ENCODE data around the gene C14orf93. TPM values are rescaled to one million over a fixed set of nuclear protein-coding genes. Genes with fewer than 3 reads are reported as not detected.

Gene C14orf93
- total RNA-seq, 1 donor from 2014 or later = 16.0 TPM

GRCh38 chr14:23021889-23022442 lies 12.0 kb upstream of the C14orf93 start:
- no peak overlapping the region for H3K27ac ChIP-seq
- intact Hi-C loops (cut with DNase I) = no loop called here
- no peaks in the 10 kb centered on the region for H3K4me1 ChIP-seq
- peaks cover 0 to 16% of the 10 kb centered on the region in 2 donors for H3K36me3 ChIP-seq
- H3K27me3 ChIP-seq = no peaks in the 10 kb centered on the region
- no peak for TF ChIP-seq POLR2AphosphoS5 (IDR thresholded peaks at IDR 0.05; ENCODE audit: insufficient read depth in 1 of 2, low read depth in 1 of 2)
- TF ChIP-seq CTCF (IDR thresholded peaks at IDR 0.05) = no peak
- TF ChIP-seq POLR2A (IDR thresholded peaks at IDR 0.05) = no peak
- H3K4me3 ChIP-seq = no peak overlapping the region
- no peaks in the 10 kb centered on the region for H3K9me3 ChIP-seq
- DNase-seq (ENCODE audit: extremely low spot score in 2 of 2) = no peak

GRCh38 chr14:23021434-23021833 lies 11.5 kb upstream of the C14orf93 start:
- Histone ChIP-seq H3K36me3 (peaks cover 0 to 16% of the 10 kb centered on the region in 2 donors), H3K27me3 (no peaks in the 10 kb centered on the region), H3K27ac (no peak overlapping the region), H3K4me1 (no peaks in the 10 kb centered on the region), H3K4me3 (no peak overlapping the region), H3K9me3 (no peaks in the 10 kb centered on the region)
- no peak for DNase-seq (ENCODE audit: extremely low spot score in 2 of 2)
- intact Hi-C loops (cut with DNase I) = no loop called here
- TF ChIP-seq POLR2A (IDR thresholded peaks at IDR 0.05) (no peak), CTCF (IDR thresholded peaks at IDR 0.05) (no peak), POLR2AphosphoS5 (IDR thresholded peaks at IDR 0.05; ENCODE audit: insufficient read depth in 1 of 2, low read depth in 1 of 2) (no peak)

- no peak overlapping the region for H3K27ac ChIP-seq
- DNase-seq (ENCODE audit: extremely low spot score in 2 of 2) = no peak
- TF ChIP-seq CTCF (IDR thresholded peaks at IDR 0.05) (no peak), POLR2AphosphoS5 (IDR thresholded peaks at IDR 0.05; ENCODE audit: insufficient read depth in 1 of 2, low read depth in 1 of 2) (no peak), POLR2A (IDR thresholded peaks at IDR 0.05) (no peak)
- H3K9me3 ChIP-seq = no peaks in the 10 kb centered on the region
- intact Hi-C loops (cut with DNase I) = no loop called here
- no peaks in the 10 kb centered on the region for H3K27me3 ChIP-seq
- no peak overlapping the region for H3K4me3 ChIP-seq
- H3K4me1 ChIP-seq = no peaks in the 10 kb centered on the region
- H3K36me3 ChIP-seq = peaks cover 0 to 8% of the 10 kb centered on the region in 2 donors
Observed at GRCh38 chr14:23020143-23021128, 10.5 kb upstream of the C14orf93 start.

- intact Hi-C loops (cut with DNase I) = no loop called here
- H3K36me3 ChIP-seq = no peaks in the 10 kb centered on the region
- TF ChIP-seq POLR2A (IDR thresholded peaks at IDR 0.05) = no peak
- TF ChIP-seq POLR2AphosphoS5 (IDR thresholded peaks at IDR 0.05; ENCODE audit: insufficient read depth in 1 of 2, low read depth in 1 of 2) = no peak
- no peak for TF ChIP-seq CTCF (IDR thresholded peaks at IDR 0.05)
- no peaks in the 10 kb centered on the region for H3K9me3 ChIP-seq
- no peak for DNase-seq (ENCODE audit: extremely low spot score in 2 of 2)
- H3K27me3 ChIP-seq = no peaks in the 10 kb centered on the region
- H3K27ac ChIP-seq = no peak overlapping the region
- H3K4me3 ChIP-seq = no peak overlapping the region
- no peaks in the 10 kb centered on the region for H3K4me1 ChIP-seq
Observed at GRCh38 chr14:23018107-23018506, 8.2 kb upstream of the C14orf93 start.

GRCh38 chr14:23017091-23017490 lies 7.1 kb upstream of the C14orf93 start:
- no peak overlapping the region for H3K4me3 ChIP-seq
- DNase-seq (ENCODE audit: extremely low spot score in 2 of 2) = no peak
- TF ChIP-seq POLR2AphosphoS5 (IDR thresholded peaks at IDR 0.05; ENCODE audit: insufficient read depth in 1 of 2, low read depth in 1 of 2) (no peak), POLR2A (IDR thresholded peaks at IDR 0.05) (no peak), CTCF (IDR thresholded peaks at IDR 0.05) (no peak)
- intact Hi-C loops (cut with DNase I) = no loop called here
- no peaks in the 10 kb centered on the region for H3K36me3 ChIP-seq
- no peak overlapping the region for H3K27ac ChIP-seq
- H3K4me1 ChIP-seq = no peaks in the 10 kb centered on the region
- no peaks in the 10 kb centered on the region for H3K27me3 ChIP-seq
- H3K9me3 ChIP-seq = no peaks in the 10 kb centered on the region
